Neural cell (in vitro differentiated cells): ENCODE results near the gene BMP8B. TPM values are rescaled to one million over a fixed set of nuclear protein-coding genes. Genes with fewer than 3 reads are reported as not detected.

Experiments used
- H2AFZ ChIP-seq: fragments of 200-600, 300-800 bp; sonication (generic), shearing (Covaris generic); 2 replicates; pipeline ENCODE4 v1.6.0; 2014; ENCODE audit warnings: low read depth, mild to moderate bottlenecking, antibody characterized with exemption, low read length, moderate library complexity
- H3F3A ChIP-seq: fragments of 200-600 bp; shearing (Covaris generic); 2 replicates; pipeline ENCODE4 v1.6.1; 2016; ENCODE audit warnings: mild to moderate bottlenecking, moderate library complexity, mixed read lengths, antibody characterized with exemption, low read length; ENCODE audit not compliant: insufficient read depth, poor library complexity, severe bottlenecking
- H3K27ac ChIP-seq: fragments of 200-600, 300-800 bp; sonication (generic), shearing (Covaris generic); 2 replicates; pipeline ENCODE4 v1.5.1; 2014; ENCODE audit warnings: mild to moderate bottlenecking, low read length, moderate library complexity
- H3K27me3 ChIP-seq: fragments of 300-800, 200-600 bp; sonication (generic), shearing (Covaris generic); 2 replicates; pipeline ENCODE4 v1.6.0; 2014; ENCODE audit warnings: mild to moderate bottlenecking, low read depth, low read length, moderate library complexity; ENCODE audit not compliant: insufficient read depth
- H3K36me3 ChIP-seq: fragments of 300-800, 200-600 bp; sonication (generic), shearing (Covaris generic); 2 replicates; pipeline ENCODE4 v1.5.1; 2014; ENCODE audit warnings: mild to moderate bottlenecking, antibody characterized with exemption, low read length, moderate library complexity; ENCODE audit not compliant: insufficient read depth
- H3K4me2 ChIP-seq: fragments of 300-800, 200-600 bp; sonication (generic), shearing (Covaris generic); 2 replicates; pipeline ENCODE4 v1.6.0; 2014; ENCODE audit warnings: mild to moderate bottlenecking, low read length
- H3K4me3 ChIP-seq: fragments of 300-800, 200-600 bp; sonication (generic), shearing (Covaris generic); 2 replicates; pipeline ENCODE4 v1.5.1; 2014; ENCODE audit warnings: mild to moderate bottlenecking, low read length, moderate library complexity
- H3K79me2 ChIP-seq: fragments of 200-600 bp; shearing (Covaris generic); replicated peaks from 2 replicates; pipeline ENCODE4 v1.6.0; 2014; ENCODE audit warnings: mild to moderate bottlenecking, low read length, moderate library complexity; ENCODE audit not compliant: insufficient read depth
- H3K9ac ChIP-seq: fragments of 300-800, 200-600 bp; sonication (generic), shearing (Covaris generic); 2 replicates; pipeline ENCODE4 v1.6.1; 2016; ENCODE audit warnings: mild to moderate bottlenecking, low read length, mixed read lengths
- H3K9me2 ChIP-seq: fragments of 200-600 bp; shearing (Covaris generic); 2 replicates; pipeline ENCODE4 v1.6.1; 2016; ENCODE audit warnings: mild to moderate bottlenecking, low read length, mixed read lengths; ENCODE audit not compliant: insufficient read depth
- H3K9me3 ChIP-seq: fragments of 200-600, 300-800 bp; sonication (generic), shearing (Covaris generic); 2 replicates; pipeline ENCODE4 v1.6.1; 2016; ENCODE audit warnings: mild to moderate bottlenecking, mixed run types, low read length, moderate library complexity, mixed read lengths
- H4K20me1 ChIP-seq: fragments of 200-600 bp; shearing (Covaris generic); 2 replicates; pipeline ENCODE4 v1.6.1; 2016; ENCODE audit warnings: mild to moderate bottlenecking, mixed run types; ENCODE audit not compliant: insufficient read depth
- EP300 ChIP-seq: fragments of 450-650 bp; conservative IDR thresholded peaks from 2 replicates; pipeline ENCODE4 v1.6.1; 2014; ENCODE audit warnings: antibody characterized with exemption, mild to moderate bottlenecking, moderate library complexity; ENCODE audit not compliant: poor library complexity, severe bottlenecking
- EZH2 ChIP-seq: fragments of 200-600, 300-800 bp; shearing (Covaris generic), sonication (generic); IDR thresholded peaks from 2 replicates; pipeline ENCODE4 v1.6.1; 2014; ENCODE audit warnings: antibody characterized with exemption, low read length, borderline replicate concordance, mild to moderate bottlenecking; ENCODE audit not compliant: insufficient read depth, poor library complexity, severe bottlenecking
- MXI1 ChIP-seq: fragments of 450-650 bp; conservative IDR thresholded peaks from 2 replicates; pipeline ENCODE4 v1.6.1; 2014; ENCODE audit warnings: antibody characterized with exemption, mild to moderate bottlenecking; ENCODE audit not compliant: poor library complexity, severe bottlenecking
- POLR2AphosphoS5 ChIP-seq: IDR thresholded peaks from 2 replicates; pipeline ENCODE4 v1.6.1; 2012
- RAD21 ChIP-seq: fragments of 450-650 bp; conservative IDR thresholded peaks from 2 replicates; pipeline ENCODE4 v1.6.1; 2014; ENCODE audit warnings: antibody characterized with exemption, mild to moderate bottlenecking, moderate library complexity
- SMC3 ChIP-seq: fragments of 450-650 bp; conservative IDR thresholded peaks from 2 replicates; pipeline ENCODE4 v1.6.1; 2014; ENCODE audit warnings: antibody characterized with exemption, mild to moderate bottlenecking, moderate library complexity; ENCODE audit not compliant: poor library complexity
- TAF1 ChIP-seq: IDR thresholded peaks from 2 replicates; pipeline ENCODE4 v1.6.1; 2012; ENCODE audit warnings: low read depth
- polyA plus RNA-seq: library from polyadenylated mRNA; depleted of rRNA; stranded (reverse); fragments of >200 nt; gene quantifications from 2 replicates; pipeline ENCODE4 v1.2.3, GENCODE V29; 2014
- TF ChIP-seq, protein P1 (sequence below): IDR thresholded peaks from 2 replicates; pipeline ENCODE4 v1.6.1; 2012; ENCODE audit warnings: borderline replicate concordance
- TF ChIP-seq, protein P2 (sequence below): fragments of 450-650 bp; IDR thresholded peaks from 2 replicates; pipeline ENCODE4 v1.5.1; 2014; ENCODE audit warnings: antibody characterized with exemption, mild to moderate bottlenecking, moderate library complexity; ENCODE audit not compliant: poor library complexity, severe bottlenecking

BMP8B gene
- polyA plus RNA-seq, 1 donor from 2014 or later: 0.04 TPM

DNA sequence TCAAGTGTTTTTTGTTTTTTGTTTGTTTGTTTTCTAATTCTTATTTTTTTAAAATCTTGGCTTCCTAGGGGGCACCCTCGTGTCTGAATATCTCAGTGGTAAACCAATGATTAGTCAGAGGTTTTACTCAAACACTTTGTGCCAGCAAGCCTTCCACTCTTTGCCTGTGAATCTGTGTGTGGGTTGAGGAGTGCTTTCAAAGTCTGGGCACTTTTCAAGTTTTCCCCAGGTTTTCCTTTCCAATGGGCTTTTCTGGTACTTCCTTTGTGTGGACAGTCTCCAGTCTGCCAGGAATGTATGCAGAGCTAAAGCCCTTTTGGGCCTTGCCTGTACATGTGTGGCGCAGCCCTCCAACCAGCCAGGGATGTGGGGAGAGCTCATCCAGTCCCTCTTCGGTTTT, 59.6 kb downstream of the BMP8B start:
- Histone ChIP-seq H3K9me2 (no peaks in the 10 kb centered on the region), H3F3A (no peaks in the 10 kb centered on the region), H3K9ac (no peak overlapping the region), H4K20me1 (no peaks in the 10 kb centered on the region), H3K27ac (no peak overlapping the region), H3K36me3 (no peaks in the 10 kb centered on the region), H3K27me3 (peaks cover 36% of the 10 kb centered on the region), H3K9me3 (no peaks in the 10 kb centered on the region), H3K4me2 (no peak overlapping the region), H3K79me2 (no peaks in the 10 kb centered on the region), H3K4me3 (no peak overlapping the region), H2AFZ (no peak overlapping the region)
- TF ChIP-seq MXI1 (no peak), EP300 (no peak), POLR2AphosphoS5 (no peak), EZH2 (no peak), SMC3 (no peak), RAD21 (no peak), TAF1 (no peak)
- TF ChIP-seq, protein P1, sequence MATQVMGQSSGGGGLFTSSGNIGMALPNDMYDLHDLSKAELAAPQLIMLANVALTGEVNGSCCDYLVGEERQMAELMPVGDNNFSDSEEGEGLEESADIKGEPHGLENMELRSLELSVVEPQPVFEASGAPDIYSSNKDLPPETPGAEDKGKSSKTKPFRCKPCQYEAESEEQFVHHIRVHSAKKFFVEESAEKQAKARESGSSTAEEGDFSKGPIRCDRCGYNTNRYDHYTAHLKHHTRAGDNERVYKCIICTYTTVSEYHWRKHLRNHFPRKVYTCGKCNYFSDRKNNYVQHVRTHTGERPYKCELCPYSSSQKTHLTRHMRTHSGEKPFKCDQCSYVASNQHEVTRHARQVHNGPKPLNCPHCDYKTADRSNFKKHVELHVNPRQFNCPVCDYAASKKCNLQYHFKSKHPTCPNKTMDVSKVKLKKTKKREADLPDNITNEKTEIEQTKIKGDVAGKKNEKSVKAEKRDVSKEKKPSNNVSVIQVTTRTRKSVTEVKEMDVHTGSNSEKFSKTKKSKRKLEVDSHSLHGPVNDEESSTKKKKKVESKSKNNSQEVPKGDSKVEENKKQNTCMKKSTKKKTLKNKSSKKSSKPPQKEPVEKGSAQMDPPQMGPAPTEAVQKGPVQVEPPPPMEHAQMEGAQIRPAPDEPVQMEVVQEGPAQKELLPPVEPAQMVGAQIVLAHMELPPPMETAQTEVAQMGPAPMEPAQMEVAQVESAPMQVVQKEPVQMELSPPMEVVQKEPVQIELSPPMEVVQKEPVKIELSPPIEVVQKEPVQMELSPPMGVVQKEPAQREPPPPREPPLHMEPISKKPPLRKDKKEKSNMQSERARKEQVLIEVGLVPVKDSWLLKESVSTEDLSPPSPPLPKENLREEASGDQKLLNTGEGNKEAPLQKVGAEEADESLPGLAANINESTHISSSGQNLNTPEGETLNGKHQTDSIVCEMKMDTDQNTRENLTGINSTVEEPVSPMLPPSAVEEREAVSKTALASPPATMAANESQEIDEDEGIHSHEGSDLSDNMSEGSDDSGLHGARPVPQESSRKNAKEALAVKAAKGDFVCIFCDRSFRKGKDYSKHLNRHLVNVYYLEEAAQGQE: no peak
- TF ChIP-seq, protein P2, sequence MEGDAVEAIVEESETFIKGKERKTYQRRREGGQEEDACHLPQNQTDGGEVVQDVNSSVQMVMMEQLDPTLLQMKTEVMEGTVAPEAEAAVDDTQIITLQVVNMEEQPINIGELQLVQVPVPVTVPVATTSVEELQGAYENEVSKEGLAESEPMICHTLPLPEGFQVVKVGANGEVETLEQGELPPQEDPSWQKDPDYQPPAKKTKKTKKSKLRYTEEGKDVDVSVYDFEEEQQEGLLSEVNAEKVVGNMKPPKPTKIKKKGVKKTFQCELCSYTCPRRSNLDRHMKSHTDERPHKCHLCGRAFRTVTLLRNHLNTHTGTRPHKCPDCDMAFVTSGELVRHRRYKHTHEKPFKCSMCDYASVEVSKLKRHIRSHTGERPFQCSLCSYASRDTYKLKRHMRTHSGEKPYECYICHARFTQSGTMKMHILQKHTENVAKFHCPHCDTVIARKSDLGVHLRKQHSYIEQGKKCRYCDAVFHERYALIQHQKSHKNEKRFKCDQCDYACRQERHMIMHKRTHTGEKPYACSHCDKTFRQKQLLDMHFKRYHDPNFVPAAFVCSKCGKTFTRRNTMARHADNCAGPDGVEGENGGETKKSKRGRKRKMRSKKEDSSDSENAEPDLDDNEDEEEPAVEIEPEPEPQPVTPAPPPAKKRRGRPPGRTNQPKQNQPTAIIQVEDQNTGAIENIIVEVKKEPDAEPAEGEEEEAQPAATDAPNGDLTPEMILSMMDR: no peak

DNA sequence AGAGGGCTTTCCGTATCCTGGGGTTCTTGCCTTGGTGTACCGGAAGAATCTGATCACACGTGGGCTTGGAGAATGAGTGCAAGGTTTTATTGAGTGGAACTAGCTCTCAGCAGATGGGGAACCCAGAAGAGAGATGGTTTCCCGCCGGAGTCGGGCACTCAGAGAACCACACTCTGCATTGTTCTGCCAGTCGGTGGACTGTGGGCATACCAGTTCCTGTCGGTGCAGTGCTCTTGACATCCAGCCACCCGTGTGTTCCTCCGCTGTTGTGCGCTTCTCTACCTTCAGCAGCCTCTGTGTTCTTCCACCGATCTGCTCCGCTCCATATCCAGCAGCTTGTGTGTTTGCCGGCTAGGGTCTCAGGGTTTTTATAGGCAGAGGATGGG, 60.7 kb downstream of the BMP8B start:
- no peak overlapping the region for H3K4me3 ChIP-seq
- no peaks in the 10 kb centered on the region for H3K9me2 ChIP-seq
- H4K20me1 ChIP-seq: no peaks in the 10 kb centered on the region
- no peaks in the 10 kb centered on the region for H3F3A ChIP-seq
- H3K9ac ChIP-seq: no peak overlapping the region
- H3K9me3 ChIP-seq: no peaks in the 10 kb centered on the region
- H3K27ac ChIP-seq: no peak overlapping the region
- TF ChIP-seq, protein P1: no peak
- TF ChIP-seq RAD21 (no peak), MXI1 (no peak), EP300 (no peak), TAF1 (no peak), EZH2 (no peak), SMC3 (no peak), POLR2AphosphoS5 (no peak)
- TF ChIP-seq, protein P2: no peak
- H2AFZ ChIP-seq: no peak overlapping the region
- no peaks in the 10 kb centered on the region for H3K36me3 ChIP-seq
- no peaks in the 10 kb centered on the region for H3K79me2 ChIP-seq
- peaks cover 37% of the 10 kb centered on the region for H3K27me3 ChIP-seq
- no peak overlapping the region for H3K4me2 ChIP-seq
